Measurements from ENCODE around the gene ZNF219. TPM values are rescaled to one million over a fixed set of nuclear protein-coding genes. Genes with fewer than 3 reads are reported as not detected.

Gene ZNF219
- total and polyA plus RNA-seq, 2 of the 13 experiments (the other 11 are each of a cell fraction or from before 2014, with no cell fraction given): 34.5 to 36.6 TPM

DNA sequence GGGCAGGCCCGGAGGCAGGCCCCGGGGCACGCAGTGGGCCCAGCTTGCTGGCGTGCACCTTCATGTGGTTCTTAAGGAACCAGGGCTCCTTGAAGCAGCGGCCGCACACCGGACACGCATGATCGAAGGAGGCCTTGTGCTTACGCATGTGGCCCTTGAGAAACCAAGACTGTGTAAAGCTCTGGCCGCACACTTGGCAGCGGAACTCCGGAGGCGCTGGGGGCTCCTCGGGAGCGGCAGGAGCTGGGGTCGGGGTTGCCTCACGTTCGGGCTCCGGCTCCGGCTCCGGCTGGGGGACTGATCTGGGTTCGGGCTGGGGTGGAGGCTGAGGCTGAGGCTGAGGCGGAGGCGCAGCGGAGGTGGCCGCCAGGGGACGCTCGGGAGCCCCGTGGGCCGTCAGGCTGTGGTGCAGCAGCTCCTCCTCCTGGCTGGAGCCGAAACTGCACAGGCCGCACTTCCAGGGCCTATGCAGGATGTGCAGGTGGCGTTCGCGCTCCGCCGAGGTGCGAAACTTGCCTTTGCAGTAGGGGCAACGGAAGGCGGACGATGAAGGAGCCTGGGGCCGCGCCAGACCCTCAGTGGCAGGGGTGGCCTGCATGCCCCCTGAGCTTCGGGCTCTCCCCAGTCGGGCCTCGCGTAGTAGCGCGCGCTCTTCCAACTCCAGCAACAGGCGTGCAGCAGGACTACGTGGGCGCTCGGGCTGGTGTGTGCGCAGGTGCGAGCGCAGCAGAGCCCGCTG, 6.0 kb downstream of the ZNF219 start (continued):
- TF ChIP-seq, protein P1, sequence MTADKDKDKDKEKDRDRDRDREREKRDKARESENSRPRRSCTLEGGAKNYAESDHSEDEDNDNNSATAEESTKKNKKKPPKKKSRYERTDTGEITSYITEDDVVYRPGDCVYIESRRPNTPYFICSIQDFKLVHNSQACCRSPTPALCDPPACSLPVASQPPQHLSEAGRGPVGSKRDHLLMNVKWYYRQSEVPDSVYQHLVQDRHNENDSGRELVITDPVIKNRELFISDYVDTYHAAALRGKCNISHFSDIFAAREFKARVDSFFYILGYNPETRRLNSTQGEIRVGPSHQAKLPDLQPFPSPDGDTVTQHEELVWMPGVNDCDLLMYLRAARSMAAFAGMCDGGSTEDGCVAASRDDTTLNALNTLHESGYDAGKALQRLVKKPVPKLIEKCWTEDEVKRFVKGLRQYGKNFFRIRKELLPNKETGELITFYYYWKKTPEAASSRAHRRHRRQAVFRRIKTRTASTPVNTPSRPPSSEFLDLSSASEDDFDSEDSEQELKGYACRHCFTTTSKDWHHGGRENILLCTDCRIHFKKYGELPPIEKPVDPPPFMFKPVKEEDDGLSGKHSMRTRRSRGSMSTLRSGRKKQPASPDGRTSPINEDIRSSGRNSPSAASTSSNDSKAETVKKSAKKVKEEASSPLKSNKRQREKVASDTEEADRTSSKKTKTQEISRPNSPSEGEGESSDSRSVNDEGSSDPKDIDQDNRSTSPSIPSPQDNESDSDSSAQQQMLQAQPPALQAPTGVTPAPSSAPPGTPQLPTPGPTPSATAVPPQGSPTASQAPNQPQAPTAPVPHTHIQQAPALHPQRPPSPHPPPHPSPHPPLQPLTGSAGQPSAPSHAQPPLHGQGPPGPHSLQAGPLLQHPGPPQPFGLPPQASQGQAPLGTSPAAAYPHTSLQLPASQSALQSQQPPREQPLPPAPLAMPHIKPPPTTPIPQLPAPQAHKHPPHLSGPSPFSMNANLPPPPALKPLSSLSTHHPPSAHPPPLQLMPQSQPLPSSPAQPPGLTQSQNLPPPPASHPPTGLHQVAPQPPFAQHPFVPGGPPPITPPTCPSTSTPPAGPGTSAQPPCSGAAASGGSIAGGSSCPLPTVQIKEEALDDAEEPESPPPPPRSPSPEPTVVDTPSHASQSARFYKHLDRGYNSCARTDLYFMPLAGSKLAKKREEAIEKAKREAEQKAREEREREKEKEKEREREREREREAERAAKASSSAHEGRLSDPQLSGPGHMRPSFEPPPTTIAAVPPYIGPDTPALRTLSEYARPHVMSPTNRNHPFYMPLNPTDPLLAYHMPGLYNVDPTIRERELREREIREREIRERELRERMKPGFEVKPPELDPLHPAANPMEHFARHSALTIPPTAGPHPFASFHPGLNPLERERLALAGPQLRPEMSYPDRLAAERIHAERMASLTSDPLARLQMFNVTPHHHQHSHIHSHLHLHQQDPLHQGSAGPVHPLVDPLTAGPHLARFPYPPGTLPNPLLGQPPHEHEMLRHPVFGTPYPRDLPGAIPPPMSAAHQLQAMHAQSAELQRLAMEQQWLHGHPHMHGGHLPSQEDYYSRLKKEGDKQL (CRISPR knock-in tag; IDR thresholded peaks at IDR 0.05; ENCODE audit: low read depth): 0 out of 2 replicates have a peak, but pooled peaks have one; percentile 37
- TF ChIP-seq IKZF4 (CRISPR knock-in tag; IDR thresholded peaks at IDR 0.05; ENCODE audit: borderline replicate concordance, low read depth, not compliant biosample characterization) (peak; percentile 94), PPARG (CRISPR knock-in tag; conservative IDR thresholded peaks at IDR 0.05) (no peak; the same call in 1 of the 2 replicates), MAZ (IDR thresholded peaks at IDR 0.05; ENCODE audit: borderline replicate concordance, low read depth, low read length) (peak; percentile 41; the same call in 1 of the 2 replicates), MAZ (CRISPR knock-in tag; IDR thresholded peaks at IDR 0.05; ENCODE audit: low read depth) (peak; percentile 98), ZNF790 (CRISPR knock-in tag; IDR thresholded peaks at IDR 0.05; ENCODE audit: borderline replicate concordance) (peak; percentile 69; the same call in 1 of the 2 replicates), MAF1 (CRISPR knock-in tag; IDR thresholded peaks at IDR 0.05; ENCODE audit: borderline replicate concordance) (peak; percentile 84; the same call in 1 of the 2 replicates), ISL2 (CRISPR knock-in tag; IDR thresholded peaks at IDR 0.05) (0 out of 2 replicates have a peak, but pooled peaks have one; percentile 70), MAFG (CRISPR knock-in tag; IDR thresholded peaks at IDR 0.05) (no peak), HDAC1 (CRISPR knock-in tag; IDR thresholded peaks at IDR 0.05) (peak; percentile 83), SP1 (IDR thresholded peaks at IDR 0.05) (no peak), SP1 (CRISPR knock-in tag; IDR thresholded peaks at IDR 0.05) (peak; percentile 63), NFIB (CRISPR knock-in tag; IDR thresholded peaks at IDR 0.05; ENCODE audit: borderline replicate concordance) (no peak), TOPORS (CRISPR knock-in tag; IDR thresholded peaks at IDR 0.05) (peak; percentile 94), ZNF564 (CRISPR knock-in tag; IDR thresholded peaks at IDR 0.05) (no peak)
- TF ChIP-seq, protein P2, sequence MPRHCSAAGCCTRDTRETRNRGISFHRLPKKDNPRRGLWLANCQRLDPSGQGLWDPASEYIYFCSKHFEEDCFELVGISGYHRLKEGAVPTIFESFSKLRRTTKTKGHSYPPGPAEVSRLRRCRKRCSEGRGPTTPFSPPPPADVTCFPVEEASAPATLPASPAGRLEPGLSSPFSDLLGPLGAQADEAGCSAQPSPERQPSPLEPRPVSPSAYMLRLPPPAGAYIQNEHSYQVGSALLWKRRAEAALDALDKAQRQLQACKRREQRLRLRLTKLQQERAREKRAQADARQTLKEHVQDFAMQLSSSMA (CRISPR knock-in tag; IDR thresholded peaks at IDR 0.05): no peak
- TF ChIP-seq, protein P3, sequence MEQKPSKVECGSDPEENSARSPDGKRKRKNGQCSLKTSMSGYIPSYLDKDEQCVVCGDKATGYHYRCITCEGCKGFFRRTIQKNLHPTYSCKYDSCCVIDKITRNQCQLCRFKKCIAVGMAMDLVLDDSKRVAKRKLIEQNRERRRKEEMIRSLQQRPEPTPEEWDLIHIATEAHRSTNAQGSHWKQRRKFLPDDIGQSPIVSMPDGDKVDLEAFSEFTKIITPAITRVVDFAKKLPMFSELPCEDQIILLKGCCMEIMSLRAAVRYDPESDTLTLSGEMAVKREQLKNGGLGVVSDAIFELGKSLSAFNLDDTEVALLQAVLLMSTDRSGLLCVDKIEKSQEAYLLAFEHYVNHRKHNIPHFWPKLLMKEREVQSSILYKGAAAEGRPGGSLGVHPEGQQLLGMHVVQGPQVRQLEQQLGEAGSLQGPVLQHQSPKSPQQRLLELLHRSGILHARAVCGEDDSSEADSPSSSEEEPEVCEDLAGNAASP (CRISPR knock-in tag; IDR thresholded peaks at IDR 0.05; ENCODE audit: borderline replicate concordance): peak; percentile 91
- TF ChIP-seq, protein P4, sequence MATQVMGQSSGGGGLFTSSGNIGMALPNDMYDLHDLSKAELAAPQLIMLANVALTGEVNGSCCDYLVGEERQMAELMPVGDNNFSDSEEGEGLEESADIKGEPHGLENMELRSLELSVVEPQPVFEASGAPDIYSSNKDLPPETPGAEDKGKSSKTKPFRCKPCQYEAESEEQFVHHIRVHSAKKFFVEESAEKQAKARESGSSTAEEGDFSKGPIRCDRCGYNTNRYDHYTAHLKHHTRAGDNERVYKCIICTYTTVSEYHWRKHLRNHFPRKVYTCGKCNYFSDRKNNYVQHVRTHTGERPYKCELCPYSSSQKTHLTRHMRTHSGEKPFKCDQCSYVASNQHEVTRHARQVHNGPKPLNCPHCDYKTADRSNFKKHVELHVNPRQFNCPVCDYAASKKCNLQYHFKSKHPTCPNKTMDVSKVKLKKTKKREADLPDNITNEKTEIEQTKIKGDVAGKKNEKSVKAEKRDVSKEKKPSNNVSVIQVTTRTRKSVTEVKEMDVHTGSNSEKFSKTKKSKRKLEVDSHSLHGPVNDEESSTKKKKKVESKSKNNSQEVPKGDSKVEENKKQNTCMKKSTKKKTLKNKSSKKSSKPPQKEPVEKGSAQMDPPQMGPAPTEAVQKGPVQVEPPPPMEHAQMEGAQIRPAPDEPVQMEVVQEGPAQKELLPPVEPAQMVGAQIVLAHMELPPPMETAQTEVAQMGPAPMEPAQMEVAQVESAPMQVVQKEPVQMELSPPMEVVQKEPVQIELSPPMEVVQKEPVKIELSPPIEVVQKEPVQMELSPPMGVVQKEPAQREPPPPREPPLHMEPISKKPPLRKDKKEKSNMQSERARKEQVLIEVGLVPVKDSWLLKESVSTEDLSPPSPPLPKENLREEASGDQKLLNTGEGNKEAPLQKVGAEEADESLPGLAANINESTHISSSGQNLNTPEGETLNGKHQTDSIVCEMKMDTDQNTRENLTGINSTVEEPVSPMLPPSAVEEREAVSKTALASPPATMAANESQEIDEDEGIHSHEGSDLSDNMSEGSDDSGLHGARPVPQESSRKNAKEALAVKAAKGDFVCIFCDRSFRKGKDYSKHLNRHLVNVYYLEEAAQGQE (IDR thresholded peaks at IDR 0.05; ENCODE audit: borderline replicate concordance in 1 of 2, low read depth in 1 of 2, low read length in 2 of 2): no peak

Data from HepG2 (cell line).